T47D (cell line): Measurements from ENCODE around the gene WNT9A.

ENCODE experiments used
- DNase-seq, 2 experiments: peaks; one replicate each; pipeline versions ENCODE4 v3.0.0 to v3.0.0-alpha.2; 2011 to 2012; ENCODE audit warnings: low read depth in 1 of 2, low spot score in 1 of 2
- JUND ChIP-seq: IDR thresholded peaks from 2 replicates; pipeline ENCODE4 v1.6.1; 2012; ENCODE audit warnings: low read depth
- in situ Hi-C: cut with HindIII; loops from 2 replicates; pipeline ENCODE4 v1.10.0; 2016; ENCODE audit warnings: low sequenced_read_pairs, low pct_unique_long_range_greater_than_20kb

Gene WNT9A

GRCh38 chr1:227948493-227949260 is 945 bp upstream of the WNT9A start:
- no peak for TF ChIP-seq JUND
- peak in 1 of 2 experiments; percentile 51 for DNase-seq
- in situ Hi-C loops = no loop called here

- peak; percentile 54 to 75 for DNase-seq
- no peak for TF ChIP-seq JUND
- in situ Hi-C loops = no loop called here
Observed at GRCh38 chr1:227947386-227947675, 401 bp downstream of the WNT9A start.

- DNase-seq = peak; percentile 93 to 98
- in situ Hi-C loops = no loop called here
- no peak for TF ChIP-seq JUND
Observed at GRCh38 chr1:227946624-227947385, 927 bp downstream of the WNT9A start.

DNA sequence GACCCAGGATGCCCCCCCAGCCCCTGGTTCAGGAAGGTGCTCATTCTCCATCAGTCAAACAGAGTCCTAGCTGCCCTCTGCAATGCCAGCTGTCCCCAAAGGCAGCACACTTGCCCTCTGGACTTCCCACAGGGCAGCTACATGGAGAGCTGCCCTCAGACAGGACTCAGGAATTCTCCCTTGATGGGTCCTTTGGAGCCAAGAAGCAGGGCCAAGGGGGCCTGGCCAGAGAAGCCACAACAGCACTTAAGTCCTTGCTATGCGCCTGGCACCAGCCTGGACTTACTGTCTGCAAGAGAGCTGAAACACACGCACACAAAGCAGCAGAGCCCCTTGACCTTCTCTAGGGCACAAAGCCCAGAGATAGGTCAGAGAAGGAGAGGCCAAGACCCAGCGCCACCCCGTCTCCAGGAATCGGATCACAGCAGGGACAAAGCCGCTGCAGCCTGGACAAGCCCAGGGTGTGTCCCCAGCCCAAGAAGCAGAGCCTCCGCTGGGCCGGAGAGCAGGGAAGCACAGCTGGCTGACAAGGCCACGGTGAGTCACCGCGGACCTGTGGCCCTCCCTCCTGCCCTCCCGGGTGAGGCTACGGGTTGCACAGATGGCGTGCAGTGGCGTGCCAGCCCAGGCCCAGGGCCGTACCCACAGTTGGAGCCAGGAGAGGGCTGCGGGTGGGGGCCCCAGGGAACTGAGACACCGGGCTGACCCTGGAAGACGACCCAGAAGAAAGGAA is 1.7 kb downstream of the WNT9A start:
- peak; percentile 63 to 82 for DNase-seq
- TF ChIP-seq JUND = no peak
- in situ Hi-C loops = no loop called here

- no peak for TF ChIP-seq JUND
- peak; percentile 50 to 69 for DNase-seq
- in situ Hi-C loops = no loop called here
Observed at GRCh38 chr1:227944931-227945890, 2.5 kb downstream of the WNT9A start.

DNA sequence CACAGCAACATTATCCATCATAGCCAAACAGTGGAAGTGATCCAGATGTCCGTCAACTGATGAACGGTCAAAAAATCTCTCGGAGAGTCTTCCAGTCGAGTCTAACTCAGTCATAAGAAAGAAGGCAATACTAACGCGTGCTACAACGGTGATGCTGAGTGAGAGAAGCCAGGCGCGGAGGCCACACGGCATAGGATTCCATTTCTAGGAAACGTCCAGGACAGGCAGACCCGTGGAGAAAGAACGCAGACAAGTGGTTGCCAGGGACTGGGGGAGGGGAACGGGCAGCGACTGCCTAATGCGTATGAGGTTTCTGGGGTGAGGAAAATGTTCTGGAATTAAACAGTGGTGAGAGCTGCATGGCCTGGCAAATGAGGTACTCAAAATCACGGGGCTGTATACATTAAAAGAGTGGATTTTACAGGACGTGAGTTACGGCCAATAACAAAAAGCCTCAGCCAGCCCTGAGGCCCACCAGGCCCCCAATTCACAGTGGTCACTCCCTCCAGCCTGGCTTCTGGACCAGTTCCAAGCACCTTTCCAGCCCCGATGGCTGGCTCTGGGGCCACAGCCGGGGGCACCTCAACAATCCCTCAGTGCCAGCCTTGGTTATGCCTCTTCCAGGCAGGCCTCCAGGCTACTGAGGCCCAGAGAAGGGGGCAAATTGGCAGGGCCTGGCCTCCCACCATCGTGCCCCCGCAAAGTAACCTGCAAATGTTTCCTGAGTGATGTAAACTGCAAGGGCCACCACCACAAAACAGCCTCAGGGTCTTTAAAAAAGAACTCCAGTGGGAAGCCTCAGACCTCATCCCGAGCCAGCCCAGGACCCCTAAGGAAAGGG is 3.4 kb downstream of the WNT9A start:
- TF ChIP-seq JUND = no peak
- no peak for DNase-seq
- in situ Hi-C loops = no loop called here

DNA sequence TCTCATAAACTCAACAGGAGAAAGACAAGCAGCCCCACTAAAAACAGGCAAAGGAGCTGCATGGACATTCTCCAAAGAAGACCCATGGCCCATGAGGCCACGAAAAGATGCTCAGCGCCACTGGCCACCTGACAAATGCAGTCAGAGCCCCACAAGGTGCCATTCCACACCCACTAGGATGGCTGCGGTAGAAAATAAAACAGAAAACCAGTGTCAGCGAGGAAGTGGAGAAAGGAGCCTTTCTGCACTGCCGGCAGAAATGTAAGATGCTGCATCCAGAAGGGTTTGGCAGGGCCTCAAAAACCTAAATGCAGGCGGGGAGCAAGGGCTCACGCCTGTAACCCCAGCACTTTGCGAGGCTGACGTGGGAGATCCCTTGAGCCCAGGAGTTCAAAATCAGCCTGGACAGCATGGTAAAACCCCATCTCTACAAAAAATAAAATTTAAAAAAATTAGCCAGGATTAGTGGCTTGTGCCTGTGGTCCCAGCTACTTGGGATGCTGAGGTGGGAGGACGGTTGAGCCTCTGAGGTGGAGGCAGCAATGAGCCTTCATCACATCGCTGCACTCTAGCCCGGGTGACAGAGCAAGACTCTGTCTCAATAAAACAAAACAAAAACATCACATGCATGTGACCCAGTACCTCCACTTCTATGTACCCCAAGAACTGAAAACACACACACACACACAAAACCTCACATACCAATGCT is 4.2 kb downstream of the WNT9A start:
- no peak for DNase-seq
- in situ Hi-C loops = no loop called here
- no peak for TF ChIP-seq JUND

GRCh38 chr1:227942716-227943261 is 4.9 kb downstream of the WNT9A start:
- in situ Hi-C loops = no loop called here
- no peak for DNase-seq
- TF ChIP-seq JUND = no peak

GRCh38 chr1:227942021-227942715 is 5.6 kb downstream of the WNT9A start:
- in situ Hi-C loops = no loop called here
- TF ChIP-seq JUND = no peak
- DNase-seq = no peak

DNA sequence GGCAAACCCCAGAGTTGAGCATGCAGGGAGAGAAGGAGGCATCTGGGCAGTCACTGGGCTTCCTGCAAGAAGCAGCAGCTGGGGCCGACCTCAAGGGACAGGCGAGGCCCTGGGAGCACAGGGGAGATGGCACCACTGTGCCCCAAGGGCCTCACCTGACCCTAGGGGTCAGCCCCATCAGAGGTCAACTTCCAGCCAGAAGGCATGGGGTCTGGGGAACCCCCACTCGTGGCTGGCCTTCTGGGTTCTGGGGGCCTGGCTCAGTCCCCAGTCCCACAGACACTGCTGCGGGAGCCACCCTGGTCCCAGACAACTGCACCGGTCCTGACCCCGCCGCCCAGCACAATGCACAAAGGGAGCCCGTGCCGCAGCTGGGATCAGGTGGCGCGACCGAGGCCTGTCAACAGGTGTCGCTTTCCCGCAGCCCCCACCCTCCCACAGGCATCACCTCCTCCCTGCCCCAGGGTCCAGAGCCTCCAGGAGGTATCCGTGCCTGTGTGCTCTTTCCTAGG is 6.2 kb downstream of the WNT9A start:
- no peak for TF ChIP-seq JUND
- DNase-seq = no peak
- in situ Hi-C loops = no loop called here
